PC-9 (cell line): ENCODE data around the gene MBD5.

ENCODE experiments used
- EZH2 ChIP-seq: fragments of 200-600 bp; sonication (generic); IDR thresholded peaks from 2 replicates; pipeline ENCODE4 v1.8.0; 2017; ENCODE audit warnings: antibody characterized with exemption, low read depth
- TF ChIP-seq, protein P1 (sequence below): fragments of 200-600 bp; sonication (generic); conservative IDR thresholded peaks from 2 replicates; pipeline ENCODE4 v1.6.1; 2017; ENCODE audit warnings: mixed run types, antibody characterized with exemption, mild to moderate bottlenecking, moderate library complexity

DNA sequence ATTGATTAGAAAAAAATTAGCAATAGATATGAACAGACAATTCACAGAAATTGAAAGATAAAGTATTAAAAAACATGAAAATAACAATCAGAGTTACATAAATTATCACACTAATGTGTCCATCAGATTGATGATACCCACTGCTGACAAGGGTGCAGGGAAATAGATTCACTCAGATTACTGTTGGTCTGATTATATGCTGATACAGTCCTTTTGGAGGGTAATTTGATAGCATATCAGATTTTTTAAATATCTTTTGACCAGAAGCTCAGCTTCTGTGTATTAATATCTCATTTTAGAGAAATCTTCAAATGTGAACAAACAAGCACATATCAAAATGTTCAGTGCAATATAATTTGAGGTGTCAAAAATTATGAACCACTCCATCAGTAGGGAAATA lies 465.8 kb downstream of the MBD5 start:
- TF ChIP-seq, protein P1, sequence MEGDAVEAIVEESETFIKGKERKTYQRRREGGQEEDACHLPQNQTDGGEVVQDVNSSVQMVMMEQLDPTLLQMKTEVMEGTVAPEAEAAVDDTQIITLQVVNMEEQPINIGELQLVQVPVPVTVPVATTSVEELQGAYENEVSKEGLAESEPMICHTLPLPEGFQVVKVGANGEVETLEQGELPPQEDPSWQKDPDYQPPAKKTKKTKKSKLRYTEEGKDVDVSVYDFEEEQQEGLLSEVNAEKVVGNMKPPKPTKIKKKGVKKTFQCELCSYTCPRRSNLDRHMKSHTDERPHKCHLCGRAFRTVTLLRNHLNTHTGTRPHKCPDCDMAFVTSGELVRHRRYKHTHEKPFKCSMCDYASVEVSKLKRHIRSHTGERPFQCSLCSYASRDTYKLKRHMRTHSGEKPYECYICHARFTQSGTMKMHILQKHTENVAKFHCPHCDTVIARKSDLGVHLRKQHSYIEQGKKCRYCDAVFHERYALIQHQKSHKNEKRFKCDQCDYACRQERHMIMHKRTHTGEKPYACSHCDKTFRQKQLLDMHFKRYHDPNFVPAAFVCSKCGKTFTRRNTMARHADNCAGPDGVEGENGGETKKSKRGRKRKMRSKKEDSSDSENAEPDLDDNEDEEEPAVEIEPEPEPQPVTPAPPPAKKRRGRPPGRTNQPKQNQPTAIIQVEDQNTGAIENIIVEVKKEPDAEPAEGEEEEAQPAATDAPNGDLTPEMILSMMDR: no peak
- TF ChIP-seq EZH2: no peak
